NCI-H510A (cell line): Measurements from ENCODE around the gene AZU1.
"Not testable (repeated sequence)": the region's sequence is repeated elsewhere in the genome, so short reads cannot be mapped to it uniquely, and the experiment has no call there.

Experiments used
- DNase-seq: peaks from one replicate; lab custom pipeline; 2025; lab: John Stamatoyannopoulos, UW

The AZU1 gene

GRCh38 chr19:810883-811489, 16.7 kb upstream of the AZU1 start:
- no peak for DNase-seq

GRCh38 chr19:811506-812048, 16.1 kb upstream of the AZU1 start:
- no peak for DNase-seq

GRCh38 chr19:812049-812746, 15.4 kb upstream of the AZU1 start:
- DNase-seq, result no peak

- DNase-seq, result no peak
These were observed 14.9 kb upstream of the AZU1 start for GRCh38 chr19:812747-813218.

- no peak for DNase-seq
These were observed 14.2 kb upstream of the AZU1 start for GRCh38 chr19:813219-814151.

GRCh38 chr19:814152-815078, 13.2 kb upstream of the AZU1 start:
- DNase-seq, result no peak

GRCh38 chr19:815079-815774, 12.4 kb upstream of the AZU1 start:
- no peak for DNase-seq

- DNase-seq, result no peak
These were observed 11.7 kb upstream of the AZU1 start for GRCh38 chr19:815775-816499.

- DNase-seq, result no peak
These were observed 11.2 kb upstream of the AZU1 start for GRCh38 chr19:816500-816857.

- DNase-seq, result not testable (repeated sequence)
These were observed 7.4 kb upstream of the AZU1 start for GRCh38 chr19:820212-820611.

GRCh38 chr19:821231-821824, 6.3 kb upstream of the AZU1 start:
- no peak for DNase-seq

GRCh38 chr19:821825-822503, 5.7 kb upstream of the AZU1 start, which contains the start of gene PLPPR3:
Gene PLPPR3 (minus strand): TSS chr19:821955. CDS start chr19:821559, 396 bp downstream.
- no peak for DNase-seq

GRCh38 chr19:823565-824121, 4.0 kb upstream of the AZU1 start:
- no peak for DNase-seq

- DNase-seq, result no peak
These were observed 2.8 kb upstream of the AZU1 start for GRCh38 chr19:824885-825284.

- no peak for DNase-seq
These were observed 1.6 kb upstream of the AZU1 start for GRCh38 chr19:825897-826644.

- no peak for DNase-seq
These were observed 325 bp upstream of the AZU1 start for GRCh38 chr19:827314-827709.

GRCh38 chr19:829129-829758, 1.6 kb downstream of the AZU1 start:
- no peak for DNase-seq
